Thoracic aorta (tissue), 2 donors: Measurements from ENCODE around the gene ICAM2. TPM values are rescaled to one million over a fixed set of nuclear protein-coding genes. Genes with fewer than 3 reads are reported as not detected.

Experiments used
- ATAC-seq: fragments of 150-250 bp; one replicate; pipeline ENCODE4 v1.8.0; 2017; ENCODE audit warnings: low read depth; ENCODE audit not compliant: insufficient number of reproducible peaks, low FRiP score
- DNase-seq: peaks from one replicate; pipeline ENCODE4 v3.0.0-alpha.2; 2020; ENCODE audit warnings: low spot score
- H3K27ac ChIP-seq, 2 donors: fragments of 200-600 bp; sonication (generic); 1 replicate in 1 of 2; 2 replicates in 1 of 2; pipeline ENCODE4 v1.5.1; 2016; ENCODE audit warnings: mild to moderate bottlenecking in 2 of 2, moderate library complexity in 2 of 2
- H3K27me3 ChIP-seq: fragments of 200-600 bp; sonication (generic); replicated peaks from 2 replicates; pipeline ENCODE4 v1.6.0; 2016; ENCODE audit warnings: mild to moderate bottlenecking; ENCODE audit not compliant: insufficient read depth
- H3K36me3 ChIP-seq: fragments of 200-600 bp; sonication (generic); one replicate; pipeline ENCODE4 v1.5.1; 2016
- H3K4me1 ChIP-seq, 2 donors: fragments of 200-600 bp; sonication (generic); 1 replicate in 1 of 2; 2 replicates in 1 of 2; pipeline versions ENCODE4 v1.5.1 to v1.6.0; 2016; ENCODE audit warnings: low read depth in 2 of 2, mild to moderate bottlenecking in 1 of 2; ENCODE audit not compliant: control insufficient read depth in 1 of 2
- H3K4me3 ChIP-seq: fragments of 200-600 bp; sonication (generic); 2 replicates; pipeline ENCODE4 v1.5.1; 2016; ENCODE audit warnings: mild to moderate bottlenecking
- H3K9me3 ChIP-seq: fragments of 200-600 bp; sonication (generic); 2 replicates; pipeline ENCODE4 v1.5.1; 2016
- CTCF ChIP-seq: fragments of 200-600 bp; sonication (generic); IDR thresholded peaks from one replicate; pipeline ENCODE4 v1.5.1; 2019; ENCODE audit warnings: antibody characterized with exemption
- total RNA-seq, 2 donors: library from RNA; depleted of rRNA; stranded (reverse); fragments of >200 nt; gene quantifications; one replicate each; pipeline versions ENCODE4 v1.1.0 to v1.2.3, GENCODE V29; 2016

ICAM2 gene
- total RNA-seq, 2 donors from 2014 or later: 41.6 to 46.6 TPM

- no peak for ATAC-seq
- DNase-seq: no peak
- Histone ChIP-seq H3K4me3 (no peak overlapping the region), H3K27ac (no peak overlapping the region), H3K36me3 (no peaks in the 10 kb centered on the region), H3K9me3 (no peaks in the 10 kb centered on the region), H3K4me1 (peaks cover 2 to 11% of the 10 kb centered on the region in 2 donors), H3K27me3 (no peaks in the 10 kb centered on the region)
- no peak for TF ChIP-seq CTCF
Measured at GRCh38 chr17:64002658-64003525, 17.5 kb downstream of the ICAM2 start.

- no peak for TF ChIP-seq CTCF
- ATAC-seq (no peak), DNase-seq (no peak)
- Histone ChIP-seq H3K4me3 (no peak overlapping the region), H3K4me1 (peaks cover 2 to 15% of the 10 kb centered on the region in 2 donors), H3K9me3 (no peaks in the 10 kb centered on the region), H3K27ac (peak overlapping the region in 1 of 2 donors; percentile 40), H3K36me3 (no peaks in the 10 kb centered on the region), H3K27me3 (no peaks in the 10 kb centered on the region)
Measured at GRCh38 chr17:64001763-64002529, 18.5 kb downstream of the ICAM2 start.

- no peaks in the 10 kb centered on the region for H3K27me3 ChIP-seq
- no peak for DNase-seq
- no peak overlapping the region for H3K27ac ChIP-seq
Measured at GRCh38 chr17:64001091-64001579, 19.3 kb downstream of the ICAM2 start.

GRCh38 chr17:63999680-64000531, 20.5 kb downstream of the ICAM2 start:
- DNase-seq (no peak), ATAC-seq (no peak)
- Histone ChIP-seq H3K27ac (no peak overlapping the region), H3K9me3 (no peaks in the 10 kb centered on the region), H3K36me3 (no peaks in the 10 kb centered on the region), H3K4me3 (no peak overlapping the region), H3K4me1 (peaks cover 2 to 15% of the 10 kb centered on the region in 2 donors), H3K27me3 (no peaks in the 10 kb centered on the region)
- TF ChIP-seq CTCF: no peak

More at GRCh38 chr17:64001091-64001579, 19.3 kb downstream of the ICAM2 start:
- H3K9me3 ChIP-seq: no peaks in the 10 kb centered on the region
- ATAC-seq: no peak
- TF ChIP-seq CTCF: no peak
- H3K36me3 ChIP-seq: no peaks in the 10 kb centered on the region
- H3K4me1 ChIP-seq: peaks cover 2 to 15% of the 10 kb centered on the region in 2 donors
- H3K4me3 ChIP-seq: no peak overlapping the region
